Loucy (cell line): ENCODE measurements around the gene ZNF792.
"Not testable (repeated sequence)": the region's sequence is repeated elsewhere in the genome, so short reads cannot be mapped to it uniquely, and the experiment has no call there.

Experiments used
- H2AFZ ChIP-seq: fragments of 200-600 bp; sonication (generic); 2 replicates; pipeline ENCODE4 v1.6.0; 2016; ENCODE audit warnings: antibody characterized with exemption, mild to moderate bottlenecking, low read length, moderate library complexity
- H3F3A ChIP-seq: fragments of 200-600 bp; 2 replicates; pipeline ENCODE4 v1.6.0; 2016; ENCODE audit warnings: antibody characterized with exemption, low read depth, mild to moderate bottlenecking
- H3K27me3 ChIP-seq: fragments of 200-600 bp; sonication (generic); 2 replicates; pipeline ENCODE4 v1.6.1; 2014; ENCODE audit warnings: low read length, mild to moderate bottlenecking; ENCODE audit not compliant: insufficient read depth, poor library complexity, severe bottlenecking
- H3K36me3 ChIP-seq: fragments of 200-600 bp; sonication (generic); 2 replicates; pipeline ENCODE4 v1.6.1; 2016; ENCODE audit warnings: low read length; ENCODE audit not compliant: insufficient read depth
- H3K4me1 ChIP-seq: fragments of 200-600 bp; sonication (generic); 2 replicates; pipeline ENCODE4 v1.5.1; 2014; ENCODE audit warnings: low read length, mild to moderate bottlenecking; ENCODE audit not compliant: insufficient read depth, poor library complexity, severe bottlenecking
- H3K4me2 ChIP-seq: fragments of 200-600 bp; sonication (generic); 2 replicates; pipeline ENCODE4 v1.6.0; 2014; ENCODE audit warnings: antibody characterized with exemption, low read length, low read depth, mild to moderate bottlenecking; ENCODE audit not compliant: poor library complexity, severe bottlenecking
- H3K4me3 ChIP-seq: fragments of 200-600 bp; sonication (generic); 2 replicates; pipeline ENCODE4 v1.5.1; 2014; ENCODE audit warnings: low read length, mild to moderate bottlenecking, mixed read lengths; ENCODE audit not compliant: poor library complexity, severe bottlenecking
- H3K79me2 ChIP-seq: fragments of 200-600 bp; sonication (generic); 2 replicates; pipeline ENCODE4 v1.6.1; 2014; ENCODE audit warnings: low read length; ENCODE audit not compliant: insufficient read depth
- H3K9ac ChIP-seq: fragments of 200-600 bp; sonication (generic); 2 replicates; pipeline ENCODE4 v1.6.0; 2014; ENCODE audit warnings: mild to moderate bottlenecking, low read depth, low read length, moderate library complexity; ENCODE audit not compliant: poor library complexity, severe bottlenecking
- H3K9me2 ChIP-seq: fragments of 200-600 bp; sonication (generic); replicated peaks from 2 replicates; pipeline ENCODE4 v1.6.1; 2016; ENCODE audit warnings: low read depth, low read length, mixed read lengths
- H3K9me3 ChIP-seq: fragments of 200-600 bp; sonication (generic); 2 replicates; pipeline ENCODE4 v1.6.1; 2014; ENCODE audit warnings: mild to moderate bottlenecking, antibody characterized with exemption, low read length, low read depth; ENCODE audit not compliant: insufficient read depth
- H4K20me1 ChIP-seq: fragments of 200-600 bp; sonication (generic); 2 replicates; pipeline ENCODE4 v1.6.0; 2014; ENCODE audit warnings: antibody characterized with exemption, low read length, mild to moderate bottlenecking; ENCODE audit not compliant: insufficient read depth, poor library complexity, severe bottlenecking
- CTCF ChIP-seq: fragments of 200-600 bp; sonication (generic); conservative IDR thresholded peaks from 2 replicates; pipeline ENCODE4 v1.5.1; 2014; ENCODE audit warnings: mild to moderate bottlenecking, antibody characterized with exemption, low read length
- EZH2phosphoT487 ChIP-seq: fragments of 200-600 bp; IDR thresholded peaks from 2 replicates; pipeline ENCODE4 v1.6.1; 2018; ENCODE audit warnings: antibody characterized with exemption, mild to moderate bottlenecking, moderate library complexity, borderline replicate concordance

The ZNF792 gene

GRCh38 chr19:34995551-34995950, 31.5 kb upstream of the ZNF792 start:
- Histone ChIP-seq H2AFZ (no peak overlapping the region), H3K9ac (no peak overlapping the region), H3K27me3 (no peaks in the 10 kb centered on the region), H4K20me1 (peaks cover under 1% of the 10 kb centered on the region), H3K4me1 (peaks cover 21% of the 10 kb centered on the region), H3K9me2 (no peaks in the 10 kb centered on the region), H3K79me2 (peaks cover 12% of the 10 kb centered on the region; the same call in 1 of the 2 replicates), H3F3A (no peaks in the 10 kb centered on the region), H3K9me3 (no peaks in the 10 kb centered on the region), H3K4me3 (no peak overlapping the region), H3K4me2 (no peak overlapping the region), H3K36me3 (no peaks in the 10 kb centered on the region)
- no peak for TF ChIP-seq CTCF
- TF ChIP-seq EZH2phosphoT487: no peak

GRCh38 chr19:34994643-34995541, 30.9 kb upstream of the ZNF792 start:
- no peak overlapping the region for H3K9ac ChIP-seq
- no peak overlapping the region for H3K4me2 ChIP-seq
- peaks cover 20% of the 10 kb centered on the region for H3K4me1 ChIP-seq
- no peaks in the 10 kb centered on the region for H3K36me3 ChIP-seq
- no peaks in the 10 kb centered on the region for H4K20me1 ChIP-seq
- H3K4me3 ChIP-seq: no peak overlapping the region
- H3K9me3 ChIP-seq: no peaks in the 10 kb centered on the region
- TF ChIP-seq CTCF (no peak), EZH2phosphoT487 (no peak)
- H3K9me2 ChIP-seq: no peaks in the 10 kb centered on the region
- H2AFZ ChIP-seq: no peak overlapping the region
- H3F3A ChIP-seq: no peaks in the 10 kb centered on the region
- no peaks in the 10 kb centered on the region for H3K27me3 ChIP-seq
- peaks cover 9% of the 10 kb centered on the region; the same call in 1 of the 2 replicates for H3K79me2 ChIP-seq

GRCh38 chr19:34994286-34994642, 30.2 kb upstream of the ZNF792 start:
- no peak overlapping the region for H3K4me3 ChIP-seq
- no peak overlapping the region for H2AFZ ChIP-seq
- TF ChIP-seq EZH2phosphoT487 (no peak), CTCF (no peak)
- H3K4me2 ChIP-seq: no peak overlapping the region
- peaks cover 3% of the 10 kb centered on the region; the same call in 1 of the 2 replicates for H3K79me2 ChIP-seq
- H3K4me1 ChIP-seq: peaks cover 14% of the 10 kb centered on the region
- no peaks in the 10 kb centered on the region for H3K36me3 ChIP-seq
- no peaks in the 10 kb centered on the region for H3K27me3 ChIP-seq
- no peaks in the 10 kb centered on the region for H3F3A ChIP-seq
- no peak overlapping the region for H3K9ac ChIP-seq
- no peaks in the 10 kb centered on the region for H4K20me1 ChIP-seq
- H3K9me2 ChIP-seq: no peaks in the 10 kb centered on the region
- H3K9me3 ChIP-seq: no peaks in the 10 kb centered on the region

- not testable (repeated sequence) for H3K27me3 ChIP-seq, H3K36me3 ChIP-seq, H3K79me2 ChIP-seq, H3K9ac ChIP-seq, H3K9me3 ChIP-seq, H2AFZ ChIP-seq, H3K4me2 ChIP-seq, H3K9me2 ChIP-seq, H3K4me3 ChIP-seq, H4K20me1 ChIP-seq, H3F3A ChIP-seq, H3K4me1 ChIP-seq
Observed at GRCh38 chr19:34992582-34992981, 28.6 kb upstream of the ZNF792 start.
